Nephron progenitor cell (in vitro differentiated cells): ENCODE measurements around the gene RBM4.

ENCODE experiments used
- DNase-seq: peaks from one replicate; pipeline ENCODE4 v3.0.0; 2021
- H3K27ac Mint-ChIP-seq: 2 replicates; pipeline ENCODE4 v1.8.0; 2021; ENCODE audit warnings: mild to moderate bottlenecking, moderate library complexity, mixed read lengths
- H3K27me3 Mint-ChIP-seq: 2 replicates; pipeline ENCODE4 v1.8.0; 2021; ENCODE audit warnings: mild to moderate bottlenecking, low read depth, mixed read lengths; ENCODE audit not compliant: poor library complexity
- H3K36me3 Mint-ChIP-seq: 2 replicates; pipeline ENCODE4 v1.8.0; 2021; ENCODE audit warnings: low read depth, mixed read lengths
- H3K4me1 Mint-ChIP-seq: 2 replicates; pipeline ENCODE4 v1.8.0; 2021; ENCODE audit warnings: mixed read lengths
- H3K4me3 Mint-ChIP-seq: 2 replicates; pipeline ENCODE4 v1.8.0; 2021; ENCODE audit warnings: mild to moderate bottlenecking, moderate library complexity, mixed read lengths
- H3K9me3 Mint-ChIP-seq: 2 replicates; pipeline ENCODE4 v1.8.0; 2021; ENCODE audit warnings: mild to moderate bottlenecking, moderate library complexity, mixed read lengths
- CTCF ChIP-seq: fragments of 200-600 bp; sonication (generic); IDR thresholded peaks from 2 replicates; pipeline ENCODE4 v1.5.0; 2021; ENCODE audit warnings: antibody characterized with exemption

The RBM4 gene

GRCh38 chr11:66653123-66653522 is 14.6 kb downstream of the RBM4 start:
- peaks cover 5% of the 10 kb centered on the region for H3K9me3 Mint-ChIP-seq
- peaks cover 7% of the 10 kb centered on the region for H3K4me1 Mint-ChIP-seq
- H3K27ac Mint-ChIP-seq, result no peak overlapping the region
- peaks cover 80% of the 10 kb centered on the region for H3K36me3 Mint-ChIP-seq
- DNase-seq, result no peak
- no peaks in the 10 kb centered on the region for H3K27me3 Mint-ChIP-seq
- H3K4me3 Mint-ChIP-seq, result no peak overlapping the region
- TF ChIP-seq CTCF, result no peak

- Mint-ChIP-seq H3K4me1 (peaks cover 7% of the 10 kb centered on the region), H3K4me3 (no peak overlapping the region), H3K27me3 (no peaks in the 10 kb centered on the region), H3K36me3 (peaks cover 62% of the 10 kb centered on the region), H3K9me3 (no peaks in the 10 kb centered on the region), H3K27ac (peak overlapping the region; percentile 27)
- TF ChIP-seq CTCF, result no peak
- no peak for DNase-seq
Measured at GRCh38 chr11:66659763-66660162, 21.3 kb downstream of the RBM4 start.

- peaks cover 60% of the 10 kb centered on the region for H3K36me3 Mint-ChIP-seq
- H3K4me3 Mint-ChIP-seq, result no peak overlapping the region
- no peaks in the 10 kb centered on the region for H3K27me3 Mint-ChIP-seq
Measured at GRCh38 chr11:66663741-66664296, 25.3 kb downstream of the RBM4 start.

GRCh38 chr11:66665369-66665768 is 26.9 kb downstream of the RBM4 start:
- H3K27ac Mint-ChIP-seq, result no peak overlapping the region
- no peak for TF ChIP-seq CTCF
- peaks cover 9% of the 10 kb centered on the region for H3K4me1 Mint-ChIP-seq
- H3K4me3 Mint-ChIP-seq, result no peak overlapping the region
- no peak for DNase-seq
- no peaks in the 10 kb centered on the region for H3K9me3 Mint-ChIP-seq
- H3K27me3 Mint-ChIP-seq, result peaks cover 2% of the 10 kb centered on the region
- peaks cover 61% of the 10 kb centered on the region for H3K36me3 Mint-ChIP-seq

More at GRCh38 chr11:66663741-66664296, 25.3 kb downstream of the RBM4 start:
- no peaks in the 10 kb centered on the region for H3K9me3 Mint-ChIP-seq
- H3K27ac Mint-ChIP-seq, result no peak overlapping the region
- no peak for TF ChIP-seq CTCF
- no peak for DNase-seq
- peaks cover 4% of the 10 kb centered on the region for H3K4me1 Mint-ChIP-seq

GRCh38 chr11:66670816-66671215 is 32.3 kb downstream of the RBM4 start:
- H3K9me3 Mint-ChIP-seq, result no peaks in the 10 kb centered on the region
- peaks cover 49% of the 10 kb centered on the region for H3K36me3 Mint-ChIP-seq
- no peak overlapping the region for H3K4me3 Mint-ChIP-seq
- no peak for TF ChIP-seq CTCF
- DNase-seq, result no peak
- H3K4me1 Mint-ChIP-seq, result peaks cover 36% of the 10 kb centered on the region
- H3K27ac Mint-ChIP-seq, result peak overlapping the region; percentile 69
- peaks cover 2% of the 10 kb centered on the region for H3K27me3 Mint-ChIP-seq

- DNase-seq, result no peak
- H3K4me1 Mint-ChIP-seq, result peaks cover 52% of the 10 kb centered on the region
- no peaks in the 10 kb centered on the region for H3K27me3 Mint-ChIP-seq
- peaks cover 31% of the 10 kb centered on the region for H3K36me3 Mint-ChIP-seq
- peak overlapping the region; percentile 93 for H3K4me3 Mint-ChIP-seq
- H3K9me3 Mint-ChIP-seq, result no peaks in the 10 kb centered on the region
- no peak for TF ChIP-seq CTCF
- peak overlapping the region; percentile 46 for H3K27ac Mint-ChIP-seq
Measured at GRCh38 chr11:66674964-66675602, 36.6 kb downstream of the RBM4 start.
